ENCODE measurements around the gene UGT1A8.

DNA sequence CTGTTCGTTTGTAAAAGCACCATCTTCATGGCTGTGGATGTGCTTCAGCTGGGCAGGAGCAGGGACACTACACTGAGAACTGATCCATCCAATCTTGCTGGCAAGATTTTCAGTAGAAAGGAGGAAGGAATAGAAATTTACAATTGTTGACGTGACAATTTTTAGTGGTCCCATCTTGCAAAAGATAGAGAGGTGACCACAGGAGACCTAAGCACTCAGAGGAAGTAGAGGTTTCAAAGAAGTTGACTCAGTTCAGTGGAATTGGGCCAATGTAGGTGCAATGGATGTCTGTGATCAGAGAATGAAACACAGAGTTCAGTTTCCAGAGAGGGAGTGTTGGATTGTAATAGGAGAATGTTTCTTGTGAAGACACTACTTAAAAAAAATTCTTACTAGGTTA is 96.7 kb downstream of the UGT1A8 start:
- no peak for TF ChIP-seq TAF1 (IDR thresholded peaks at IDR 0.05; ENCODE audit: borderline replicate concordance, insufficient read depth, low read length)
- no peak for TF ChIP-seq FOXP2 (optimal IDR thresholded peaks at IDR 0.05; ENCODE audit: borderline replicate concordance, extremely low read depth, extremely low read length, insufficient read depth)
